OCI-M2 (cell line): ENCODE measurements around the gene SSR3.

Source experiments
- DNase-seq: peaks from one replicate; lab custom pipeline; 2025; ENCODE audit not compliant: unreplicated experiment; lab: John Stamatoyannopoulos, UW

The SSR3 gene

GRCh38 chr3:156536524-156537316, 18.2 kb downstream of the SSR3 start:
- no peak for DNase-seq

- no peak for DNase-seq
Observed at GRCh38 chr3:156535798-156536197, 19.1 kb downstream of the SSR3 start.

- no peak for DNase-seq
Observed at GRCh38 chr3:156535162-156535627, 19.7 kb downstream of the SSR3 start.

- no peak for DNase-seq
Observed at GRCh38 chr3:156533205-156533604, 21.7 kb downstream of the SSR3 start.

GRCh38 chr3:156532730-156533129, 22.2 kb downstream of the SSR3 start:
- DNase-seq, result no peak

GRCh38 chr3:156530980-156531379, 23.9 kb downstream of the SSR3 start:
- DNase-seq, result no peak

- DNase-seq, result no peak
Observed at GRCh38 chr3:156527060-156527459, 27.9 kb downstream of the SSR3 start.

GRCh38 chr3:156525808-156526207, 29.1 kb downstream of the SSR3 start:
- no peak for DNase-seq

GRCh38 chr3:156522673-156523072, 32.2 kb downstream of the SSR3 start:
- DNase-seq, result no peak

GRCh38 chr3:156519758-156520162, 35.2 kb downstream of the SSR3 start:
- no peak for DNase-seq

- no peak for DNase-seq
Observed at GRCh38 chr3:156518726-156519125, 36.2 kb downstream of the SSR3 start.

- no peak for DNase-seq
Observed at GRCh38 chr3:156516961-156517360, 38.0 kb downstream of the SSR3 start.

- no peak for DNase-seq
Observed at GRCh38 chr3:156516284-156516683, 38.6 kb downstream of the SSR3 start.

GRCh38 chr3:156513619-156514018, 41.3 kb downstream of the SSR3 start:
- no peak for DNase-seq

GRCh38 chr3:156511987-156512677, 42.8 kb downstream of the SSR3 start:
- DNase-seq, result no peak

GRCh38 chr3:156509189-156510174, 45.4 kb downstream of the SSR3 start:
- no peak for DNase-seq

GRCh38 chr3:156507285-156507684, 47.6 kb downstream of the SSR3 start:
- DNase-seq, result no peak

- no peak for DNase-seq
Observed at GRCh38 chr3:156498307-156498706, 56.6 kb downstream of the SSR3 start.

GRCh38 chr3:156497326-156497725, 57.6 kb downstream of the SSR3 start:
- no peak for DNase-seq

- DNase-seq, result no peak
Observed at GRCh38 chr3:156495816-156496215, 59.1 kb downstream of the SSR3 start.

- DNase-seq, result no peak
Observed at GRCh38 chr3:156493887-156494286, 61.0 kb downstream of the SSR3 start.
